NCI-H446 (cell line): ENCODE results near the gene ZBTB11.
"Not testable (repeated sequence)": the region's sequence is repeated elsewhere in the genome, so short reads cannot be mapped to it uniquely, and the experiment has no call there.

ENCODE experiments used
- DNase-seq, 2 experiments: peaks; one replicate each; lab custom pipeline; 2025; lab: John Stamatoyannopoulos, UW

Gene ZBTB11

GRCh38 chr3:101676765-101677435 is at the start of gene ZBTB11:
Gene ZBTB11 (minus strand): TSS chr3:101677132. CDS start chr3:101676914, 218 bp downstream.
- no peak for DNase-seq

DNA sequence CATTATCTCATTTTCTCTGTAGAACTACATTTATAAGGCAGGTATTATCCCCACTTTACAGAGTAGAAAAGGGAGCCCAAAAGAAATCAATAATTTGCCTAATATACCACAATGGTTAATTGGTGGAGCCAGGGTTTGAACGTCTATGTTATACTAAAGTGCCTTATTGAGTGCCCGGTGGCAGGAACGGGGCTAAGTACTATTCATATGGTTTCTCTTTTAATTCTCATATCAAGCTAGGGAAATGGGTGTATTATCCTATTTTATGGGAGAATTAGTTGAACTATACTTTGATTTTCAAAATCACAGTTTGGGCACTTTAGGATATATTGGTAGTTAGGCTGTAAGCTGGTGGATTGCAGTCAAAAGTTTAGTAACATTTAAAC is 49.0 kb upstream of the ZBTB11 start:
- DNase-seq: no peak

- DNase-seq: peak in 1 of 2 experiments; percentile 19
These were observed 48.4 kb upstream of the ZBTB11 start for GRCh38 chr3:101725194-101725889.

- peak; percentile 86 to 88 for DNase-seq
These were observed 47.6 kb upstream of the ZBTB11 start, which contains the start of gene CEP97 for GRCh38 chr3:101724329-101725193. Gene CEP97 (plus strand): TSS chr3:101724614. CDS start chr3:101724677, 63 bp downstream.

GRCh38 chr3:101722394-101723173 is 45.7 kb upstream of the ZBTB11 start:
- no peak for DNase-seq

DNA sequence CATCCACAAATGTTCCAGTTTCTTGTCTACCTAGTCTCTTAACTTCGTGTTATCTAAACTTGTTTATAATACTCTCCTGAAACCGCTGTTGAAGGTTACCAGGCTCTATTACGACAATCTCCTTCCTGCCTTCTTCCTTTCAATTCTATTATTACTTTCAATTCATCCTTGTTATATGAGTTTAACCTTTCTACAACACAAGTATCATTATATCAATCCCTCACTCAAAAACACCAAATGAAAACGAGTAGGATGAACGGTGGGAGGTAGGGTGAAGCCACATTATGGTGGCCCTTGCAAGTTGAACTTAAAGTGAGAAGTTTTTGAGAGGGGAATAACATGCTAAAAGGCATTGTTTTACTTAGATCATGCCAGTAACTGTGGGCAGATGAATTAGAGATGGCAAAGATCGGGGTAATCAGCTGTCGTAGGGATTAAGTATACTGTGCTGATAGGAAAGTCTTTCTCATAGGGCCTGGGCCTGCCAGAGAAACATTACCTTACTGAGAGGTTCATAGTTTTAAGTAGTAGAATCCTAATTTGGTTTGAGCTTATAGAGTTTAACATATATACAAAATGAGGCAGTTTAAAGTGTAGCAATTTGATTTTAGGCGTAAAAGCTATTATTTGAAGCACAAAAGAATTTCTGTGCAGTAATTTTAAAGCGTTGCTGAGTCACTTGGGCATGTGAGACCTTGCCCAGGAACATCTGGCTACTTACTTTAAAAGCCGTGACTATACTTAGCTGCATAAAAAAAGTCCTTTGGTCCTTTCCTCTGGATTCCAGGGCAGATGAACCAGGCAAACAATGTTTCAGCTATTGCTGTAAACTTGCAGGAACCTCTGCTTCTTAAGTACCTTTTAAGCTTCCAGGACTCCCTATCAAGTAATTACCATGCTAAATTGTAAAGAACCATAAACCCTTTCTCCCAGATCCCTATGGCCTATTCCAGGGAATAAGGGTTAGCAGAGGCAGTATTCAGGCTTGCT is 44.2 kb upstream of the ZBTB11 start:
- DNase-seq: no peak

GRCh38 chr3:101719604-101720185 is 42.8 kb upstream of the ZBTB11 start:
- no peak for DNase-seq

DNA sequence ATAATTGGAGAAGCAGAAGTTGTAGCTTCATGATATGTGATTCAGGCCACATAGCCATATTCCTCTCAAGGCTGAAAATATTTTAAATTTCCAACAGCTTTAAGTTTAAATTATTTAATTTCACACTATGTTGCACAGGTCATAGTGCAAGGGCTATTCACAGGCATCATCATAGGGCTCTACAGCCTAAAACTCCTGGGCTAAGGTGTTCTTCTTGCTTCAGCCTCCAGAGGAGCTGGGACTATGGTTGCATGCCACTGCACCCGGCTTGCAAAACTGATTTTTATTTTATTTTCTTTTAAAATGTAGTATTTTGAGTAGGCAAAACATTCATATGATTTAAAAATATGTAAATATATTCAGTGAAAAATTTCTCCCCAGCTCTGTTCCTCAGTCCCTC is 41.5 kb upstream of the ZBTB11 start:
- no peak for DNase-seq

GRCh38 chr3:101709126-101709525 is 32.2 kb upstream of the ZBTB11 start:
- no peak for DNase-seq

- not testable (repeated sequence) for DNase-seq
These were observed 27.7 kb upstream of the ZBTB11 start for GRCh38 chr3:101704639-101705038.

GRCh38 chr3:101703169-101703568 is 26.2 kb upstream of the ZBTB11 start:
- DNase-seq: no peak

DNA sequence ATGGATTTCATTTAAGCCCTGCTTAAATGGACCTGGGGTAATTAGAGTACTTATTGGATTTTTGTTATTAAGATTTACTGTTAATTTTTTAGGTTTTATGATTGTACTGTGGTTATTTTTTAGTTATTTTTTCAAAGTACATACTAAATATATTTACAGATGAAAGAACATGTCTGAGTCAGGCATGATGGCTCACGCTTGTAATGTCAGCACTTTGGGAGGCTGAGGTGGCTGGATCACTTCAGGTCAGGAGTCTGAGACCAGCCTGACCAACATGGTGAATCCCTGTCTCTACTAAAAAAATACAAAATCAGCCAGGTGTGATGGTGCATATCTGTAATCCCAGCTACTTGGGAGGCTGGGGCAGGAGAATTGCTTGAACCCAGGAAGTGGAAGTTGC is 25.8 kb upstream of the ZBTB11 start:
- no peak for DNase-seq

DNA sequence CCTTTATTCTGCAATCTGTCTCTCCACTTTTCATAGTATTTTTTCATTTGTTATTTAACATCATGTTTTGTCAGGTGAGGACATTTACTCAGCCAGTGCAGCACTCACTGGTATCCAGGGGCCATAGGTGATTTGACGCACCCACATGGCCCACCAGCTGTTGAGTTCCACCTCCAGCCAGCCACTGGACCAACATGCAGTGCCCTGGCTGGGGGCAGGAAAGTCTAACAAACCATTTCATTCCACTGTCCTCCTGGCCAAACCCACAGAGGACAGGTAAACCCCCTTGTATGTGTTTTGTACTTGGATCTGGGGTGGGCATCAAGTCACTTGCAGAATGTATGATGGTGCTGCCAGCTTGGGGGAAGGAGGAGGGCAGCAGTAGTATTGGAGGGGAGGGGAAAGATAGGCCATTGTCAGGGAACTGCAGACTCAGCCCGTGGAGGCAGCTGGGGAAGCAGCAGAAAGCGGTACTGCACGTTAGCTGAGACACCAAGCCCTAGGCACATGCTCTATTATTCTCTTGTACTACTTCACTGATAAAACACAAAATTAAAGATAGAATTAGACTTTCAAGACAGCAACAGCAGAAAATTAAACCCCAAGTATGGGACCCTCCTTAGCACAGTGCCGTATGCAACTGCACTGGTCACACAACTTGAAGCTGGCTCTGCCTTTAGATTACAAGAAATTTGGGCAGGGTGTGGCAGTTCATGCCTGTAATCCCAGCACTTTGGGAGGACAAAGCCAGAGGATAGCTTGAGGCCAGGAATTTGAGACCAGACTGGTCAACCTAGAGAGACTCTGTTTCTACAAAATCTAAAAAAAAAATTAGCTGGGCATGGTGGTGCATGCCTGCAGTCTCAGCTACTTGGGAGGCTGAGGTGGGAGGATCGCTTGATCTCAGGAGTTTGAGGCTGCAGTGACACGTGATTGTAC is 25.0 kb upstream of the ZBTB11 start:
- DNase-seq: no peak

DNA sequence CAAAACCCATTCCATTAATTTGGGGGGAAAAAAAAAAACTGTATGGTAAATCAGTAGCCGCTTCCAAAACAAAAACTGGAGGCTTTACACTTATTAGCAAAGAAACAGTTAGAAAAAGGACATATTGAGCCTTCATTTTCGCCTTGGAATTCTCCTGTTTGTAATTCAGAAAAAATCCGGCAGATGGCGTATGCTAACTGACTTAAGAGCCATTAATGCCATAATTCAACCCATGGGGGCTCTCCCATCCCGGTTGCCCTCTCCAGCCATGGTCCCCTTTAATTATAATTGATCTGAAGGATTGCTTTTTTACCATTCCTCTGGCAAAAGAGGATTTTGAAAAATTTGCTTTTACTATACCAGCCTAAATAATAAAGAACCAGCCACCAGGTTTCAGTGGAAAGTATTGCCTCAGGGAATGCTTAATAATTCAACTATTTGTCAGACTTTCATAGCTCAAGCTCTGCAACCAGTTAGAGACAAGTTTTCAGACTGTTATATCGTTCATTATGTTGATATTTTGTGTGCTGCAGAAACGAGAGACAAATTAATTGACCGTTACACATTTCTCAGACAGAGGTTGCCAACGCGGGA is 18.9 kb upstream of the ZBTB11 start:
- no peak for DNase-seq

DNA sequence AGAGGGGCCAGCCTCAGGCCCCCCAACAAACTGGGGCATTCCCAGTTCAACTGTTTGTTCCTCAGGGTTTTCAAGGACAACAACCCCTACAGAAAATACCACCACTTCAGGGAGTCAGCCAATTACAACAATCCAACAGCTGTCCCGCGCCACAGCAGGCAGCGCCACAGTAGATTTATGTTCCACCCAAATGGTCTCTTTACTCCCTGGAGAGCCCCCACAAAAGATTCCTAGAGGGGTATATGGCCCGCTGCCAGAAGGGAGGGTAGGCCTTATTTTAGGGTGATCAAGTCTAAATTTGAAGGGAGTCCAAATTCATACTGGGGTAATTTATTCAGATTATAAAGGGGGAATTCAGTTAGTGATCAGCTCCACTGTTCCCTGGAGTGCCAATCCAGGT is 17.9 kb upstream of the ZBTB11 start:
- not testable (repeated sequence) for DNase-seq

GRCh38 chr3:101693540-101693939 is 16.6 kb upstream of the ZBTB11 start:
- not testable (repeated sequence) for DNase-seq

- not testable (repeated sequence) for DNase-seq
These were observed 15.0 kb upstream of the ZBTB11 start for GRCh38 chr3:101691685-101692671.
